Activated naive CD4-positive, alpha-beta T cell treated with Interleukin-2 at 50 U/mL for 16 hours (primary cell): ENCODE data around the gene ZFPL1.
A peak's percentile ranks its signal among the peaks of the same experiment; 100 is the strongest.
"Not testable (repeated sequence)": the region's sequence is repeated elsewhere in the genome, so short reads cannot be mapped to it uniquely, and the experiment has no call there.

Experiments
- DNase-seq: peaks from one replicate; pipeline ENCODE4 v3.0.0-alpha.2; 2020

ZFPL1 gene

GRCh38 chr11:65115361-65116082, 31.5 kb downstream of the ZFPL1 start:
- no peak for DNase-seq

- peak; percentile 72 for DNase-seq
Measured at GRCh38 chr11:65116370-65117205, 32.6 kb downstream of the ZFPL1 start.

- DNase-seq: peak; percentile 100
Measured at GRCh38 chr11:65117206-65118096, 33.4 kb downstream of the ZFPL1 start, which contains the start of gene ZNHIT2. ZNHIT2 (minus strand) TSS chr11:65117701; CDS start chr11:65117653, 48 bp downstream.

GRCh38 chr11:65118097-65118837, 34.2 kb downstream of the ZFPL1 start:
- no peak for DNase-seq

GRCh38 chr11:65118891-65119669, 35.1 kb downstream of the ZFPL1 start:
- not testable (repeated sequence) for DNase-seq

DNA sequence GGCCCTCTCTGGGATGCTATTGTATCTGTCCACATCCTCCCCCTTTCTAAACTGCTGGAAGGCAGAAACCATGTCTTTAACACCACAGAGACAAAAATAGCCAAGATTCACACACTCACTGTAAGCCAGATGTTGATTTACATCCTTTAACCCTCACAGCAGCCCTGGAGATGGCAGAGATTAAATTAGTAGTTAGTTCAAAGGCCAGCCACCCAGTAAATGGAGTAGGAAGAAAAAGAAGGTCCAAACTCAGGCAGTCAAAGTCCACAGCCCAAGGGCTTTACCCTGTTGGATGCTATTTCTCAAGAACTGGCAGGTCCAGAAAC, 35.6 kb downstream of the ZFPL1 start:
- DNase-seq: no peak

- DNase-seq: no peak
Measured at GRCh38 chr11:65120831-65121230, 36.8 kb downstream of the ZFPL1 start.

GRCh38 chr11:65121447-65121864, 37.4 kb downstream of the ZFPL1 start:
- DNase-seq: peak; percentile 43

DNA sequence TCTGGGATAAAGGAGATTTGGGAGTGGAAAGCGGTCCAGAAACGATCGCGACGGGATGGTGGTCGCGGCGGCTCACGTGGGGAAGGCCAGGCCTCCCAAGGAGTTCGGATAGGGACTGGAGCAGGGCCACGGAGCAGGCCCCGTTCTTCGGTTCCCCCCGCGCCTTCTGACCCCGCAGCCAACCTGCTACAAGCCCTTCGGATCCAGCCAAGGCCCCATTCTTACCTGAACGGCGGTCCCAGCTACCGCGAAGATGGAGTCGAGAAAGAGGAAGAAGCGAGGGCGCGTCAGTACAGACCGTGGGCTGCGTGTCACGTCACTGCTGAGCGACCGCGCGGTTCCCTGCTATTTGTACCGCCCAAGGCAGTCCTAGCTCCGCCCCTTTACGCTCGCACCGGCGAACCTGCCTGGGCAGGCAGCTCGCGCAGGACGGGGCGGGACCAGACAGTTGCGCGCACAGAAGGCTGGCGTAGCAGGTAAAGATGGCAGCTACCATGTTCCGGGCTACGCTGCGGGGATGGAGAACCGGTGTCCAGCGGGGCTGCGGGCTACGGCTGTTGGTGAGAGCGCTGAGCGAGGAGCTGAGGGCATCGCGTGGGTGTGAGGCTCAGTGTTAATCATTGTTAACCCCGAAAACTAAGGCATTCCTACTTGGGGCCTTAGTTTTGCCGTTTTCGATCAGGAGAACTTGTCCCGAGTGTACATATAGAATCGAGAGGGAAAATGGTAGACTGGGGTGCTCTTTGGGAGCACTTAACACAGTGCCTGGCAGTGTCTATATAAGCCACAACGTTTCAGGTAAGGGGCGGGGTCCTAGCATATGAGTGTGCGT, 38.1 kb downstream of the ZFPL1 start, which contains the start of the genes FAU and MRPL49:
TSS of gene FAU (minus strand) at position 270 of the 832 bp plus-strand sequence. CDS start 321 bp downstream, outside the sequence.
TSS of gene MRPL49 (plus strand) at position 457 of the 832 bp plus-strand sequence. CDS start at position 483, 26 bp downstream.
- DNase-seq: peak; percentile 99

- no peak for DNase-seq
Measured at GRCh38 chr11:65124480-65125196, 40.6 kb downstream of the ZFPL1 start.

- DNase-seq: no peak
Measured at GRCh38 chr11:65125197-65126056, 41.4 kb downstream of the ZFPL1 start.

GRCh38 chr11:65126624-65127274, 42.7 kb downstream of the ZFPL1 start:
- no peak for DNase-seq

GRCh38 chr11:65127473-65128181, 43.6 kb downstream of the ZFPL1 start:
- DNase-seq: no peak

DNA sequence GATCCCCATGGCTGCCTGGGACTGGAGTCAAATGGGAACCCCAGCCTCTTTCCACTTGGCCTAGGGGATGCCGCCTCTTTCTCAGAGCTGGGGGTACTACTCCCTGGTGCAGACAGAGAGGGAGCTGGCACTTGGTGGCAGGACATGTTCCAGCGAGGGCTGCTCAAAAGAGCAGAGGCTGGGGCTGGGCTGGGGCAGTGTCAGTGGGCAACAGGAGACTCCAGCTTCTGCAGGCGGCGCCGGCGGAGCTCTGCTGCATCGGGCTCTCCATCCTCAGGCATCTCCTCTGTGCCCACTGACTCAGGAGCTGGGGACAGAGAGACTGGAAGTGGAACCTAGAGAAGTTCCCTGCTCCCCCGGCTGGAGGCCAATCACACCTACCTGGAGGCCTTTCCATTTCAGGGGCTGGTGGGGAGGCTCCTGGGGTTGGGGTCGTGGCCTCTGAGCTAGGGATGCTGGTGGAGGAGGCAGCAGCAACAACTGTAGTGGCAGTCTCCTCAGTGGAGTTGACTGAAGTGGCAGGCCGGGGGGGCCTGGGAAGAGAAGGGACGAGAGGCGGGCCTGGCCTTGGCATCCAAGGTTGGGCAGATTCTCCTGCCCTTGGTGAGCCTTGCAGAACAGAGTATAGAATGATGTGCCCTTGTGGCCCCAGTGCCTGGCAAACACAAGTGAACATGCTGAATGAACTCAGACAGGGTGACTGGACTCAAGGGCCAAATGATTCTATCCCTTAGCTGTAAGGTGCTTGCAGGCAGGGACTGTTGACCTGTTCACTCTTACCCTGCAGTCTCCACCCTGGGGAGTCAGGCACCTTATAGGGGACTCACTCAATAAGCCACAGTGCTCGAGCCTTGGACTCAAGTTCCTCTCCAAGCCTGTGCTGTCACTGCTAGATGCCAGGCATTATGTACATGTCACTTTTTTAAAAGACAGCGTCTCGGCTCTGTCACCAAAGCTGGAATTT, 44.4 kb downstream of the ZFPL1 start:
- no peak for DNase-seq

- DNase-seq: no peak
Measured at GRCh38 chr11:65129649-65130441, 45.8 kb downstream of the ZFPL1 start.
